HG03575 (cell line): ENCODE results near the gene MSI2.

Experiments used
- ATAC-seq: cut with Tn5 transposase; IDR thresholded peaks from one replicate; pipeline ENCODE4 v1.9.1; 2021; ENCODE audit not compliant: unreplicated experiment, insufficient number of reproducible peaks, low FRiP score; ENCODE audit errors: extremely low read depth

MSI2 gene

GRCh38 chr17:57531648-57532504, 275.6 kb downstream of the MSI2 start:
- ATAC-seq, result no peak

- ATAC-seq, result no peak
Measured at GRCh38 chr17:57532556-57532955, 276.2 kb downstream of the MSI2 start.

GRCh38 chr17:57532966-57533365, 276.6 kb downstream of the MSI2 start:
- no peak for ATAC-seq

GRCh38 chr17:57533684-57534305, 277.5 kb downstream of the MSI2 start:
- no peak for ATAC-seq

GRCh38 chr17:57534863-57535248, 278.5 kb downstream of the MSI2 start:
- ATAC-seq, result no peak

GRCh38 chr17:57535249-57535966, 279.1 kb downstream of the MSI2 start:
- no peak for ATAC-seq

GRCh38 chr17:57536289-57536688, 280.0 kb downstream of the MSI2 start:
- ATAC-seq, result no peak

- no peak for ATAC-seq
Measured at GRCh38 chr17:57536789-57537523, 280.6 kb downstream of the MSI2 start.

- ATAC-seq, result no peak
Measured at GRCh38 chr17:57537524-57538410, 281.4 kb downstream of the MSI2 start.

- no peak for ATAC-seq
Measured at GRCh38 chr17:57538736-57539456, 282.6 kb downstream of the MSI2 start.

- ATAC-seq, result no peak
Measured at GRCh38 chr17:57539529-57540301, 283.4 kb downstream of the MSI2 start.

GRCh38 chr17:57540596-57540995, 284.3 kb downstream of the MSI2 start:
- no peak for ATAC-seq

GRCh38 chr17:57541049-57541448, 284.7 kb downstream of the MSI2 start:
- ATAC-seq, result no peak

- no peak for ATAC-seq
Measured at GRCh38 chr17:57541472-57542394, 285.4 kb downstream of the MSI2 start.

- no peak for ATAC-seq
Measured at GRCh38 chr17:57542510-57542909, 286.2 kb downstream of the MSI2 start.

GRCh38 chr17:57543230-57543629, 286.9 kb downstream of the MSI2 start:
- ATAC-seq, result no peak
